Small intestine (tissue), 7 donors: ENCODE results near the gene DDI1. TPM values are rescaled to one million over a fixed set of nuclear protein-coding genes. Genes with fewer than 3 reads are reported as not detected.

Experiments
- DNase-seq, 2 donors: peaks; one replicate each; pipeline versions ENCODE4 v3.0.0 to v3.0.0-alpha.2; 2013
- FAIRE-seq: peaks from 2 replicates; lab custom pipeline; 2012; peaks lifted over from hg19 to GRCh38; lab: Jason Lieb, UNC
- H3K27ac ChIP-seq, 3 donors: one replicate each; pipeline ENCODE4 v1.5.1; 2013; ENCODE audit warnings: low read length in 2 of 3, mild to moderate bottlenecking in 2 of 3, control low read depth in 1 of 3, inconsistent platforms in 1 of 3, low read depth in 1 of 3, moderate library complexity in 1 of 3
- H3K27me3 ChIP-seq, 3 donors: one replicate each; pipeline ENCODE4 v1.6.1; 2013; ENCODE audit warnings: low read length in 3 of 3, inconsistent platforms in 1 of 3; ENCODE audit not compliant: control insufficient read depth in 3 of 3, insufficient read depth in 3 of 3
- H3K36me3 ChIP-seq, 3 donors: one replicate each; pipeline ENCODE4 v1.6.1; 2013; ENCODE audit warnings: low read length in 3 of 3, inconsistent platforms in 1 of 3, low read depth in 1 of 3, mild to moderate bottlenecking in 1 of 3, moderate library complexity in 1 of 3; ENCODE audit not compliant: control insufficient read depth in 3 of 3, insufficient read depth in 2 of 3
- H3K4me1 ChIP-seq, 3 donors: one replicate each; pipeline ENCODE4 v1.6.1; 2013; ENCODE audit warnings: low read length in 2 of 3, inconsistent platforms in 1 of 3, low read depth in 1 of 3, mild to moderate bottlenecking in 1 of 3, moderate library complexity in 1 of 3; ENCODE audit not compliant: control insufficient read depth in 3 of 3, insufficient read depth in 2 of 3
- H3K4me3 ChIP-seq, 3 donors: one replicate each; pipeline ENCODE4 v1.5.1; 2013; ENCODE audit warnings: low read length in 3 of 3, control low read depth in 1 of 3, inconsistent platforms in 1 of 3, low read depth in 1 of 3, mild to moderate bottlenecking in 1 of 3, moderate library complexity in 1 of 3
- H3K9me3 ChIP-seq, 2 donors: one replicate each; pipeline ENCODE4 v1.6.1; 2013; ENCODE audit warnings: low read depth in 1 of 2, low read length in 1 of 2; ENCODE audit not compliant: control insufficient read depth in 2 of 2, insufficient read depth in 1 of 2
- WGBS, 3 donors: extraction: QIAGEN DNeasy Blood & Tissue Kit; methylation state at CpG; one replicate each; pipeline ENCODE4 v1.1.7; 2013; 5-methylcytosine and 5-hydroxymethylcytosine counted together
- polyA plus RNA-seq, 4 donors: library from polyadenylated mRNA; stranded (reverse) in 3 of 4; unstranded in 1 of 4; fragments of 200-250 nt in 3 of 4; fragments of 120-200 nt in 1 of 4; gene quantifications; one replicate each; pipeline versions ENCODE4 v1.2.1 to v1.2.3, GENCODE V29; 2013
- donor health status: healthy with polysubstance abuse.
- donor health status: control.
- donor health status: control.
- donor health status: Bipolar disorder and iron deficiency.
- donor health status: healthy.

Gene DDI1
- polyA plus RNA-seq, 4 donors: 0.06 TPM; not detected in 3

- 93 to 95% (median 95%) methylated on average over 4 of the region's 4 CpGs for WGBS, 3 donors
- Histone ChIP-seq H3K4me1 (no peaks in the 10 kb centered on the region), H3K36me3 (no peaks in the 10 kb centered on the region), H3K4me3 (no peak overlapping the region), H3K27me3 (no peaks in the 10 kb centered on the region), H3K27ac (no peak overlapping the region), H3K9me3 (no peaks in the 10 kb centered on the region)
- DNase-seq: no peak
- FAIRE-seq: no peak
Observed at GRCh38 chr11:104058680-104059079, 22.2 kb downstream of the DDI1 start.

GRCh38 chr11:104060004-104060794 is 23.8 kb downstream of the DDI1 start:
- 76 to 87% (median 81%) methylated on average over 3 of the region's 3 CpGs for WGBS, 3 donors
- no peak overlapping the region for H3K4me3 ChIP-seq
- H3K36me3 ChIP-seq: no peaks in the 10 kb centered on the region
- DNase-seq (no peak), FAIRE-seq (no peak)
- no peak overlapping the region for H3K27ac ChIP-seq
- H3K27me3 ChIP-seq: no peaks in the 10 kb centered on the region
- H3K9me3 ChIP-seq: no peaks in the 10 kb centered on the region
- no peaks in the 10 kb centered on the region for H3K4me1 ChIP-seq

DNA sequence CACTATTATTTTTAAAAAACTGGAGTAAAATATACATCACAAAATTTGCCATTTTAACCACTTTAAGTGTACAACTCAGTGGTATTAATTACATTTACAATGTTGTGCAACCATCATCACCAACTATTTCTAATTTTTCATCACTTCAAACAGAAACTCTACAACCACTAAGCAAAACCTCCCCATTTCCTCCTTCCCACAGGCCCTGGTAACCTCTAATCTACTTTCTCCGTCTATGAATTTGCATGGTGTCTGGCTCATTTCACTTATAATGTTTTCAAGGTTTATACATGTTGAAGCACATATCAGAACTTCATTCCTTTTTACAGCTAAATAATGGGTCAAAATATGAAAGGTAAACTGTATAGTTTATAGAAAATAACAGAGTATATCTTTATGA is 24.4 kb downstream of the DDI1 start:
- Histone ChIP-seq H3K27me3 (no peaks in the 10 kb centered on the region), H3K4me3 (no peak overlapping the region), H3K36me3 (no peaks in the 10 kb centered on the region), H3K9me3 (no peaks in the 10 kb centered on the region), H3K4me1 (no peaks in the 10 kb centered on the region), H3K27ac (no peak overlapping the region)
- no peak for FAIRE-seq
- DNase-seq: no peak
- WGBS, 3 donors: 67 to 85% (median 71%) methylated on average over 1 of the region's 1 CpG

DNA sequence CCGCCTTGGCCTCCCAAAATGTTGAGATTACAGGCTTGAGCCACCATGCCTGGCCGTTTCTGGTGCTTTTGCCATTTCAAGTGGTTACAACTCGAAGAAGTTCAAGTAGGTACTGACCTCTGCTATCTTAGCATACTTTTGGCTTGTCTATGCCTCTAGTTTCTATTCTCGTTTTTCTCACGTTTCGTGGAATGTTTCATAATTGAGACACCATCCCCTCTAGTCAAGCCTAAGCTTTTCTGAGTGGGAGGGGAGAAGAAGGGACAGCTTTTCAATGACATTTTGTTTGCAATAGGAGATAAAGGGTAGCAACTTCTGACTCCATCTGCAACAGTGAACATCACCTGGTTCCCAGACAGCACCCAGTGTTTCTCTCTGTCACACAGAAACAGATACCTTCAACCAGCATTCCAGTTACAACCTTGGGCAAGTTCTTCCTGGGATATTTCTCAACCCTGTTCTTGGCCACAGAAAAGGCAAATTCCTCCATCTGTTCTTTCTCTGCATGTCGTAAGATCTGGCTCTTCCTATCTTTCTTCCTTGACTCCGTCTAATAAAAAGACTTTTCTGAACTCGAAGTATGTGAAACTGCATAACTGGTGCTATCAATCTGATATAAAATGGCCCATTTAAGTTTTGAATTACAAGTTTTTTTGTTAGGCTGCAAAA is 25.5 kb downstream of the DDI1 start:
- 79 to 81% (median 81%) methylated on average over 9 of the region's 9 CpGs for WGBS, 3 donors

GRCh38 chr11:104064034-104064630 is 27.7 kb downstream of the DDI1 start:
- Histone ChIP-seq H3K36me3 (no peaks in the 10 kb centered on the region), H3K4me1 (no peaks in the 10 kb centered on the region), H3K4me3 (no peak overlapping the region), H3K27me3 (no peaks in the 10 kb centered on the region), H3K27ac (no peak overlapping the region), H3K9me3 (no peaks in the 10 kb centered on the region)
- WGBS, 3 donors: 78 to 84% (median 81%) methylated on average over 5 of the region's 5 CpGs
- FAIRE-seq (no peak), DNase-seq (no peak)

More for the DNA sequence above, 25.5 kb downstream of the DDI1 start:
- Histone ChIP-seq H3K27me3 (no peaks in the 10 kb centered on the region), H3K4me3 (no peak overlapping the region), H3K9me3 (no peaks in the 10 kb centered on the region), H3K27ac (no peak overlapping the region), H3K36me3 (no peaks in the 10 kb centered on the region), H3K4me1 (no peaks in the 10 kb centered on the region)
- no peak for FAIRE-seq
- DNase-seq: no peak

DNA sequence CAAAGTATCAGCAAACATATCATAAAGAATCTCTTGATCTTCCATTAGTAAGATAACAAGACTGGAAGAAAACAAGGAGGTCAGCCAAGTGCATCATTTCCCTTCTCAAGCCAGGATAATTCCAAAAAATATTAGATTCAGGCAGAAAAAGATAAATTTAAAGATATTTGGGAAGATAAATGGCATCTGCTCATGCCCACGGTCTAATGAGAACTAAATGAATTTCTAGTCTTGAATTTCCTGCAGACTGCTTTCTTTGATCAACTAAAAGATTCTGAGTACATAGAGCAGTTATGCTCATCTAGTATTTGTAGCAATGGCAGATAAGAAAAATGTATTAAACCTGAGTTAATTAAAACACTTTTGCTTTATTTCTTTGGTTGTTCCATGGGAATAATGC is 31.1 kb downstream of the DDI1 start:
- 63 to 73% (median 73%) methylated on average over 1 of the region's 1 CpG for WGBS, 3 donors
- Histone ChIP-seq H3K9me3 (no peaks in the 10 kb centered on the region), H3K27ac (no peak overlapping the region), H3K27me3 (no peaks in the 10 kb centered on the region), H3K4me1 (no peaks in the 10 kb centered on the region), H3K4me3 (no peak overlapping the region), H3K36me3 (no peaks in the 10 kb centered on the region)
- no peak for FAIRE-seq
- no peak for DNase-seq

- Histone ChIP-seq H3K4me1 (no peaks in the 10 kb centered on the region), H3K4me3 (no peak overlapping the region), H3K27ac (no peak overlapping the region), H3K36me3 (no peaks in the 10 kb centered on the region), H3K27me3 (no peaks in the 10 kb centered on the region), H3K9me3 (no peaks in the 10 kb centered on the region)
- WGBS, 3 donors: 62 to 69% (median 65%) methylated on average over 3 of the region's 3 CpGs
- DNase-seq (no peak), FAIRE-seq (no peak)
Observed at GRCh38 chr11:104073950-104074705, 37.7 kb downstream of the DDI1 start.

- DNase-seq (no peak), FAIRE-seq (no peak)
- no peaks in the 10 kb centered on the region for H3K9me3 ChIP-seq
- no peaks in the 10 kb centered on the region for H3K27me3 ChIP-seq
- H3K4me1 ChIP-seq: no peaks in the 10 kb centered on the region
- H3K27ac ChIP-seq: no peak overlapping the region
- no peaks in the 10 kb centered on the region for H3K36me3 ChIP-seq
- no peak overlapping the region for H3K4me3 ChIP-seq
Observed at GRCh38 chr11:104075091-104075490, 38.7 kb downstream of the DDI1 start.
